ENCODE data around the gene LRRC32. TPM values are rescaled to one million over a fixed set of nuclear protein-coding genes. Genes with fewer than 3 reads are reported as not detected.
"Not testable (repeated sequence)": the region's sequence is repeated elsewhere in the genome, so short reads cannot be mapped to it uniquely, and the experiment has no call there.

Gene LRRC32
- total RNA-seq, 4 donors from 2014 or later, result 19.1 to 87.5 (median 45.3) TPM

DNA sequence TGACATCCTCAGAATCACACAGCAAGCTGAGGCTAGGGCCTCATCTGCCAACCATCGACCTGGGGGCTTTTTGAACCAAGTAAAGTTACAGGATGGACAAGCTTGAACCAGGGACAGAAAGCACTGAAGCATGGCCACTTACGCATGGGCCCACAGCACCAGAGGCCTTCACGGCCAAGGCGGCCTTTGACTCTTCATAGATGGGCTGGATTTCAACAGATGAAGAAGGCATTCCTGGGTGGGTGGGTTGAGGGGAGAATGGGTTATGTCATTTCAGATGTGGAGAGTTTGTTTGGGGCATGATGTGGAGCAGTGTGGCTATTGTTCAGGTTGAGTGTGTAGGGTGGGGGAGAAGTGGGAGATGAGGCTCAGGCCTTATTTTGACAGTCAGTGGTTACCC lies 60.2 kb downstream of the LRRC32 start:
- H3K4me1 ChIP-seq, result peaks cover 41 to 45% (median 41%) of the 10 kb centered on the region in 4 donors
- H3K4me3 ChIP-seq, result no peak overlapping the region
- intact Hi-C loops (cut with DNase I), result no loop called here
- peak; percentile 72 for DNase-seq (ENCODE audit: extremely low spot score)
- no peaks in the 10 kb centered on the region for H3K9me3 ChIP-seq
- WGBS, result 91% methylated on average over 4 of the region's 4 CpGs
- H3K36me3 ChIP-seq, result no peaks in the 10 kb centered on the region
- H3K27me3 ChIP-seq, result no peaks in the 10 kb centered on the region
- H3K27ac ChIP-seq (replicated peaks in 1 of 4), result no peak overlapping the region
- TF ChIP-seq CTCF (IDR thresholded peaks at IDR 0.05), result no peak
- no peak for TF ChIP-seq POLR2A (IDR thresholded peaks at IDR 0.05; ENCODE audit: low read depth)
- no peak for TF ChIP-seq POLR2AphosphoS5 (IDR thresholded peaks at IDR 0.05)
- no peak for TF ChIP-seq EP300 (IDR thresholded peaks at IDR 0.05)

GRCh38 chr11:76609736-76610370 lies 60.7 kb downstream of the LRRC32 start:
- 77% methylated on average over 5 of the region's 8 CpGs for WGBS

GRCh38 chr11:76608879-76609460 lies 61.6 kb downstream of the LRRC32 start:
- not testable (repeated sequence) for H3K4me3 ChIP-seq; H3K36me3 ChIP-seq; H3K27me3 ChIP-seq; H3K9me3 ChIP-seq; DNase-seq (ENCODE audit: extremely low spot score); H3K27ac ChIP-seq (replicated peaks in 1 of 4)
- WGBS, result 100% methylated on average over 5 of the region's 27 CpGs
- intact Hi-C loops (cut with DNase I), result loop anchor here (10.0 kb wide), 1 partner anchor 66 kb away; the partner anchor contains the start of gene LRRC32
- H3K4me1 ChIP-seq, result peaks cover 41 to 47% (median 42%) of the 10 kb centered on the region in 4 donors

More at GRCh38 chr11:76609736-76610370, 60.7 kb downstream of the LRRC32 start:
- intact Hi-C loops (cut with DNase I), result loop anchor here (10.0 kb wide), 1 partner anchor 65 kb away; the partner anchor contains the start of gene LRRC32
- no peaks in the 10 kb centered on the region for H3K9me3 ChIP-seq
- peaks cover 41 to 45% (median 41%) of the 10 kb centered on the region in 4 donors for H3K4me1 ChIP-seq
- no peak overlapping the region for H3K27ac ChIP-seq (replicated peaks in 1 of 4)
- H3K36me3 ChIP-seq, result no peaks in the 10 kb centered on the region
- peak; percentile 88 for DNase-seq (ENCODE audit: extremely low spot score)
- H3K27me3 ChIP-seq, result no peaks in the 10 kb centered on the region
- TF ChIP-seq POLR2AphosphoS5 (IDR thresholded peaks at IDR 0.05), result no peak
- no peak overlapping the region for H3K4me3 ChIP-seq

DNA sequence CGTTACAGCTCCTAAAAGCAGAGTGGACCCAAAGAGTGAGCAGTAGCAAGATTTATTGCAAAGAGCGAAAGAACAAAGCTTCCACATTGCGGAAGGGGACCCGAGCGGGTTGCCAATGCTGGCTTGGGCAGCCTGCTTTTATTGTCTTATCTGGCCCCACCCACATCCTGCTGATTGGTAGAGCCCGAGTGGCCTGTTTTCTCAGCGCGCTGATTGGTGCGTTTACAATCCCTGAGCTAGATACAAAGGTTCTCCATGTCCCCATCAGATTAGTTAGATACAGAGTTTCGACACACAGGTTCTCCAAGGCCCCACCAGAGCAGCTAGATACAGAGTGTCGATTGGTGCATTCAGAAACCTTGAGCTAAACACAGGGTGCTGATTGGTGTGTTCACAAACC lies 62.3 kb downstream of the LRRC32 start:
- H3K9me3 ChIP-seq; DNase-seq (ENCODE audit: extremely low spot score); H3K27ac ChIP-seq (replicated peaks in 1 of 4); H3K36me3 ChIP-seq; H3K27me3 ChIP-seq; H3K4me3 ChIP-seq: not testable (repeated sequence)
- H3K4me1 ChIP-seq, result peaks cover 46 to 55% (median 49%) of the 10 kb centered on the region in 4 donors
- intact Hi-C loops (cut with DNase I), result loop anchor here (10.0 kb wide), 1 partner anchor 67 kb away; the partner anchor contains the start of gene LRRC32
- over 99% methylated on average over 11 of the region's 11 CpGs for WGBS

Other genes starting within 250 kb of the LRRC32 start
- 10 to 100 TPM; 17.1 to 34.6 (median 27.6) TPM for gene EMSY, start 225.7 kb downstream of the LRRC32 start, total RNA-seq
- gene TSKU, start 112.6 kb upstream of the LRRC32 start, total RNA-seq, result 10 to 100 TPM; 19.1 to 60.6 (median 47.1) TPM
- gene ACER3, start 190.2 kb upstream of the LRRC32 start, total RNA-seq, result 10 to 100 TPM; 10.5 to 12.8 (median 11.2) TPM